Suprapubic skin (tissue), 3 donors: Measurements from ENCODE around the gene TFAP2A.

ENCODE experiments used
- POLR2A ChIP-seq, 2 donors: fragments of 450-650 bp; IDR thresholded peaks; one replicate each; pipeline ENCODE4 v1.6.1; 2017; ENCODE audit warnings: antibody characterized with exemption in 2 of 2, mild to moderate bottlenecking in 2 of 2, moderate library complexity in 2 of 2
- TF ChIP-seq, protein P1 (sequence below), 2 donors: fragments of 200-600 bp in 1 of 2; fragments of 450-650 bp in 1 of 2; sonication (generic) in 1 of 2; IDR thresholded peaks; one replicate each; pipeline ENCODE4 v1.5.1; 2016 to 2019; ENCODE audit warnings: antibody characterized with exemption in 2 of 2, mild to moderate bottlenecking in 1 of 2, moderate library complexity in 1 of 2

- no peak for TF ChIP-seq POLR2A (IDR thresholded peaks at IDR 0.05)
- TF ChIP-seq, protein P1, sequence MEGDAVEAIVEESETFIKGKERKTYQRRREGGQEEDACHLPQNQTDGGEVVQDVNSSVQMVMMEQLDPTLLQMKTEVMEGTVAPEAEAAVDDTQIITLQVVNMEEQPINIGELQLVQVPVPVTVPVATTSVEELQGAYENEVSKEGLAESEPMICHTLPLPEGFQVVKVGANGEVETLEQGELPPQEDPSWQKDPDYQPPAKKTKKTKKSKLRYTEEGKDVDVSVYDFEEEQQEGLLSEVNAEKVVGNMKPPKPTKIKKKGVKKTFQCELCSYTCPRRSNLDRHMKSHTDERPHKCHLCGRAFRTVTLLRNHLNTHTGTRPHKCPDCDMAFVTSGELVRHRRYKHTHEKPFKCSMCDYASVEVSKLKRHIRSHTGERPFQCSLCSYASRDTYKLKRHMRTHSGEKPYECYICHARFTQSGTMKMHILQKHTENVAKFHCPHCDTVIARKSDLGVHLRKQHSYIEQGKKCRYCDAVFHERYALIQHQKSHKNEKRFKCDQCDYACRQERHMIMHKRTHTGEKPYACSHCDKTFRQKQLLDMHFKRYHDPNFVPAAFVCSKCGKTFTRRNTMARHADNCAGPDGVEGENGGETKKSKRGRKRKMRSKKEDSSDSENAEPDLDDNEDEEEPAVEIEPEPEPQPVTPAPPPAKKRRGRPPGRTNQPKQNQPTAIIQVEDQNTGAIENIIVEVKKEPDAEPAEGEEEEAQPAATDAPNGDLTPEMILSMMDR (IDR thresholded peaks at IDR 0.05) = no peak
Observed at GRCh38 chr6:10404799-10405512, 9.9 kb downstream of the TFAP2A start.
